ENCODE results near the gene PDE3A.

DNA sequence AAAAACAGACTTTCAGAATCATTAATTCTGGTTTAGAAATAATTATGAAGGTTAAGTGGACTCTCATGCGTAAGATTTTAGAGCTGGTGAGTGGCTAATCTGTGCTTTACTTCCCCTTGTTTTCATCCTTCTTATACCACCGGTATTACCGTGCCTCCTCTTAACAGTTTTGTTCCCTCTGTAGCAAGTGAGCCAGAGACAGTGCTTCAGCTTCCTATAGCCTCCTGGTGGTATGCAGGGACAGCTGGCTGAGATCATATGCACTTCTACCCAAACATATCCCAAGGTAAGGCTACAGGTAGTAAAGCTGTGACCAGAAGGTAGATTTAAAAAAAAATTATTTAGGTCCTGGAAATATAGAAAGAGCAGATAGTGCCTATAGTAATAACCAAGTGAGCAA is 55.2 kb downstream of the PDE3A start:
- TF ChIP-seq CTCF (IDR thresholded peaks at IDR 0.05; ENCODE audit: low read depth, low read length, poor library complexity, severe bottlenecking) = no peak
- TF ChIP-seq EZH2phosphoT487 (IDR thresholded peaks at IDR 0.05; ENCODE audit: borderline replicate concordance, low read length) = no peak

All from DOHH2 (cell line).